ENCODE data around the gene MRPL16.
"Not testable (repeated sequence)": the region's sequence is repeated elsewhere in the genome, so short reads cannot be mapped to it uniquely, and the experiment has no call there.

Gene MRPL16

GRCh38 chr11:59822989-59823566, 12.5 kb upstream of the MRPL16 start:
- H3K27me3 Mint-ChIP-seq: no peaks in the 10 kb centered on the region
- H3K4me1 Mint-ChIP-seq: peaks cover 10% of the 10 kb centered on the region
- H3K9me3 Mint-ChIP-seq: no peaks in the 10 kb centered on the region
- H3K36me3 Mint-ChIP-seq: no peaks in the 10 kb centered on the region
- no peak overlapping the region for H3K27ac Mint-ChIP-seq
- H3K4me3 Mint-ChIP-seq: no peak overlapping the region

GRCh38 chr11:59818572-59818971, 8.0 kb upstream of the MRPL16 start:
- Mint-ChIP-seq H3K4me3 (no peak overlapping the region), H3K4me1 (peaks cover 16% of the 10 kb centered on the region), H3K27ac (no peak overlapping the region), H3K27me3 (no peaks in the 10 kb centered on the region), H3K36me3 (no peaks in the 10 kb centered on the region), H3K9me3 (no peaks in the 10 kb centered on the region)

GRCh38 chr11:59816434-59816833, 5.9 kb upstream of the MRPL16 start:
- H3K36me3 Mint-ChIP-seq, H3K27ac Mint-ChIP-seq, H3K4me3 Mint-ChIP-seq, H3K9me3 Mint-ChIP-seq, H3K27me3 Mint-ChIP-seq: not testable (repeated sequence)
- H3K4me1 Mint-ChIP-seq: peaks cover 16% of the 10 kb centered on the region

- Mint-ChIP-seq H3K36me3 (no peaks in the 10 kb centered on the region), H3K27me3 (no peaks in the 10 kb centered on the region), H3K9me3 (no peaks in the 10 kb centered on the region), H3K4me3 (no peak overlapping the region), H3K4me1 (peaks cover 22% of the 10 kb centered on the region), H3K27ac (no peak overlapping the region)
These were observed 5.2 kb upstream of the MRPL16 start for GRCh38 chr11:59815754-59816153.

- Mint-ChIP-seq H3K4me1 (peaks cover 24% of the 10 kb centered on the region), H3K27ac (no peak overlapping the region), H3K36me3 (no peaks in the 10 kb centered on the region), H3K27me3 (no peaks in the 10 kb centered on the region), H3K4me3 (peak overlapping the region; percentile 37), H3K9me3 (no peaks in the 10 kb centered on the region)
These were observed 3.4 kb upstream of the MRPL16 start for GRCh38 chr11:59814021-59814420.

GRCh38 chr11:59813364-59813763, 2.8 kb upstream of the MRPL16 start:
- H3K36me3 Mint-ChIP-seq: peaks cover 2% of the 10 kb centered on the region
- no peaks in the 10 kb centered on the region for H3K9me3 Mint-ChIP-seq
- H3K27me3 Mint-ChIP-seq: no peaks in the 10 kb centered on the region
- no peak overlapping the region for H3K4me3 Mint-ChIP-seq
- H3K4me1 Mint-ChIP-seq: peaks cover 22% of the 10 kb centered on the region
- H3K27ac Mint-ChIP-seq: no peak overlapping the region

DNA sequence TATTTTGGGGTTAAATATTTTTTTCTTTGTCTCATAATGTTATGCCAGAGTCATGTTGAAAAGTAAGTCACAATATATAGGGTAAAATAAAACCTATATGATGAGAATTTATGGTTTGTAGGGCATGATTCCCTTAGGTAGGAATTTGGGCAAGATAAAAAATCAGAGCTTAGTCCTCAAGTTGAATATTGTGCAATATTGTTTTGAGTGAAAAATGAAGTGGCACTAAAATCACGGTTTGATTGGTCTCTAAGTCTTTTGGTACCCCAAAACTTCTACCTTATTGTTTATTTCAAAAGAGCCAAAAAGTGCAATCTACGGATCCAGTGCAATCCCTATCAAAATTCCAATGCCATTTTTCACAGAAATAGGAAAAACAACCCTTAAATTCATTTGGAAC, 1.6 kb upstream of the MRPL16 start:
- Mint-ChIP-seq H3K9me3 (no peaks in the 10 kb centered on the region), H3K36me3 (peaks cover 2% of the 10 kb centered on the region), H3K27me3 (no peaks in the 10 kb centered on the region), H3K4me3 (no peak overlapping the region), H3K4me1 (peaks cover 20% of the 10 kb centered on the region), H3K27ac (peak overlapping the region; percentile 70)

DNA sequence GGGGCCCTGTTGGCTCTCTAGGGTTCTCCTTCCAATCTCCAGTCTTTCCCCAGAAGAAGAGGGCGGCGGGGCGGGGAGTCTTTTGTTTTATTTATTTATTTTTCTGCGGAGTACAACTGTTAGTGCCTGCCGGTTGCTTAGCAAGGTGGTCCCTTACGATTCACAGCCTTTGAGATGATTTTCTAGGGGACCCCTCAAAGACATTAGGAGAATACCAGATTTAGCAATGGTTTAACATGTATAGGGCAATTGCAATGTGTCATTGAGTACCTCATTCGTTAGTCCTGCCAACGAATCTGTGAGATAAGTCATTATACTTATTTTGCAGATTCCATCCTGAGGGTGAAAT, 307 bp upstream of the MRPL16 start:
- Mint-ChIP-seq H3K9me3 (no peaks in the 10 kb centered on the region), H3K4me1 (peaks cover 20% of the 10 kb centered on the region), H3K27ac (peak overlapping the region; percentile 90), H3K36me3 (peaks cover 2% of the 10 kb centered on the region), H3K4me3 (peak overlapping the region; percentile 93), H3K27me3 (no peaks in the 10 kb centered on the region)

DNA sequence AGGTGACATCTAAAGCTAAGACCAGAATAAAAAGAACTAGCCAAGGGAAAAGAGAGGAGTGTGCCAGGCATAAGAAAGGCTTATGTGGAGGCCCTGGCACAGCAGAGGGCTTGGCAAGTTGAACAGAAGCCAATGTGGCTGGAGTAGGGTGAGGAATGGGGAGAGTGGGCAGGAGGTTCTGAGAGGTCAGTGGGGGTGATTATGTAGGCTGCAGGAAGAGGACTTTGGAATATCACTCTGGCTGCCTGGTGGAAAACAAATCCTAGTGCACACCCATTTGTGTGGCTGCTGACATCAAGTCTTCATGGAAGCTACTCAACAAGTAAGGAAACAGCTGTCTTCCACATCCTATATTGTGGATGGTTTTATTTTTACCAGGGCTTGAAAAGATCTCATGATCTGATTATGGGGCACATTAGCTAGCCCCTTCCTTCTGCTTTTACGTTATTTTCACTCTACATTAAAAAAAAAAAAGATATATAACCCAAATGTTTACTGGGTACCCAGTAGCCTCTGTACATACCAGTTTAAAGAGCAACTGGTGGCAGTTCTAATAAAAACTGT, 3.4 kb downstream of the MRPL16 start:
- H3K27ac Mint-ChIP-seq: no peak overlapping the region

GRCh38 chr11:59804061-59804460, 6.5 kb downstream of the MRPL16 start:
- Mint-ChIP-seq H3K9me3 (no peaks in the 10 kb centered on the region), H3K36me3 (peaks cover 4% of the 10 kb centered on the region), H3K4me3 (no peak overlapping the region), H3K4me1 (peaks cover 4% of the 10 kb centered on the region), H3K27ac (no peak overlapping the region), H3K27me3 (no peaks in the 10 kb centered on the region)

More for the DNA sequence above, 3.4 kb downstream of the MRPL16 start:
- H3K9me3 Mint-ChIP-seq: no peaks in the 10 kb centered on the region
- no peak overlapping the region for H3K4me3 Mint-ChIP-seq
- H3K27me3 Mint-ChIP-seq: no peaks in the 10 kb centered on the region
- H3K4me1 Mint-ChIP-seq: peaks cover 15% of the 10 kb centered on the region
- H3K36me3 Mint-ChIP-seq: peaks cover 2% of the 10 kb centered on the region

GRCh38 chr11:59802639-59803176, 7.9 kb downstream of the MRPL16 start:
- H3K27me3 Mint-ChIP-seq: no peaks in the 10 kb centered on the region
- peaks cover 2% of the 10 kb centered on the region for H3K36me3 Mint-ChIP-seq
- H3K4me3 Mint-ChIP-seq: no peak overlapping the region
- H3K9me3 Mint-ChIP-seq: no peaks in the 10 kb centered on the region
- no peak overlapping the region for H3K27ac Mint-ChIP-seq
- no peaks in the 10 kb centered on the region for H3K4me1 Mint-ChIP-seq

- Mint-ChIP-seq H3K36me3 (peaks cover 3% of the 10 kb centered on the region), H3K27ac (no peak overlapping the region)
These were observed 8.5 kb downstream of the MRPL16 start for GRCh38 chr11:59801981-59802638.

GRCh38 chr11:59801160-59801706, 9.3 kb downstream of the MRPL16 start:
- H3K4me1 Mint-ChIP-seq: no peaks in the 10 kb centered on the region
- peaks cover 3% of the 10 kb centered on the region for H3K36me3 Mint-ChIP-seq
- no peak overlapping the region for H3K4me3 Mint-ChIP-seq
- H3K27ac Mint-ChIP-seq: no peak overlapping the region
- no peaks in the 10 kb centered on the region for H3K9me3 Mint-ChIP-seq
- no peaks in the 10 kb centered on the region for H3K27me3 Mint-ChIP-seq

More at GRCh38 chr11:59801981-59802638, 8.5 kb downstream of the MRPL16 start:
- Mint-ChIP-seq H3K9me3 (no peaks in the 10 kb centered on the region), H3K4me3 (no peak overlapping the region), H3K4me1 (no peaks in the 10 kb centered on the region), H3K27me3 (no peaks in the 10 kb centered on the region)

- H3K36me3 Mint-ChIP-seq: peaks cover 4% of the 10 kb centered on the region
- no peaks in the 10 kb centered on the region for H3K4me1 Mint-ChIP-seq
- no peaks in the 10 kb centered on the region for H3K27me3 Mint-ChIP-seq
- H3K9me3 Mint-ChIP-seq: no peaks in the 10 kb centered on the region
- no peak overlapping the region for H3K4me3 Mint-ChIP-seq
- no peak overlapping the region for H3K27ac Mint-ChIP-seq
These were observed 10.1 kb downstream of the MRPL16 start for GRCh38 chr11:59800390-59801025.

- no peaks in the 10 kb centered on the region for H3K9me3 Mint-ChIP-seq
- H3K4me3 Mint-ChIP-seq: no peak overlapping the region
- H3K27me3 Mint-ChIP-seq: no peaks in the 10 kb centered on the region
- no peak overlapping the region for H3K27ac Mint-ChIP-seq
- no peaks in the 10 kb centered on the region for H3K4me1 Mint-ChIP-seq
- peaks cover 21% of the 10 kb centered on the region for H3K36me3 Mint-ChIP-seq
These were observed 16.2 kb downstream of the MRPL16 start for GRCh38 chr11:59794417-59794816.

- Mint-ChIP-seq H3K4me1 (no peaks in the 10 kb centered on the region), H3K36me3 (peaks cover 24% of the 10 kb centered on the region), H3K27ac (no peak overlapping the region), H3K9me3 (no peaks in the 10 kb centered on the region), H3K27me3 (no peaks in the 10 kb centered on the region), H3K4me3 (no peak overlapping the region)
These were observed 18.1 kb downstream of the MRPL16 start for GRCh38 chr11:59792507-59792906.

All from activated naive CD4-positive, alpha-beta T cell treated with anti-CD3 and anti-CD28 coated beads, Interleukin-2, amount 50 U/mL, for 24 hours (primary cell).